Aorta (tissue), 5 donors: ENCODE data around the gene MYOZ1. TPM values are rescaled to one million over a fixed set of nuclear protein-coding genes. Genes with fewer than 3 reads are reported as not detected.
A peak's percentile ranks its signal among the peaks of the same experiment; 100 is the strongest.
"Not testable (repeated sequence)": the region's sequence is repeated elsewhere in the genome, so short reads cannot be mapped to it uniquely, and the experiment has no call there.

Experiments
- ATAC-seq: fragments of 200-7000 bp; cut with Tn5 transposase; one replicate; pipeline ENCODE4 v1.9.1; 2022; ENCODE audit warnings: moderate library complexity; ENCODE audit not compliant: low FRiP score
- DNase-seq, 2 donors: peaks; one replicate each; pipeline ENCODE4 v3.0.0-alpha.2; 2020
- H3K27ac ChIP-seq, 2 donors: one replicate each; pipeline ENCODE4 v1.5.1; 2013; ENCODE audit warnings: low read length in 2 of 2, mild to moderate bottlenecking in 2 of 2, moderate library complexity in 2 of 2, control low read depth in 1 of 2, inconsistent platforms in 1 of 2, low read depth in 1 of 2
- H3K27me3 ChIP-seq, 2 donors: one replicate each; pipeline ENCODE4 v1.6.1; 2013; ENCODE audit warnings: control low read depth in 1 of 2, low read length in 1 of 2, mild to moderate bottlenecking in 1 of 2, moderate library complexity in 1 of 2; ENCODE audit not compliant: insufficient read depth in 2 of 2, control insufficient read depth in 1 of 2
- H3K36me3 ChIP-seq, 2 donors: one replicate each; pipeline ENCODE4 v1.6.1; 2013; ENCODE audit warnings: control low read depth in 1 of 2, low read length in 1 of 2, mild to moderate bottlenecking in 1 of 2; ENCODE audit not compliant: insufficient read depth in 2 of 2, control insufficient read depth in 1 of 2
- H3K4me1 ChIP-seq, 2 donors: one replicate each; pipeline ENCODE4 v1.6.1; 2013; ENCODE audit warnings: low read length in 2 of 2, control low read depth in 1 of 2, mild to moderate bottlenecking in 1 of 2, moderate library complexity in 1 of 2; ENCODE audit not compliant: insufficient read depth in 2 of 2, control insufficient read depth in 1 of 2
- H3K4me3 ChIP-seq, 2 donors: one replicate each; pipeline ENCODE4 v1.5.1; 2013; ENCODE audit warnings: low read length in 2 of 2, control low read depth in 1 of 2, mild to moderate bottlenecking in 1 of 2
- H3K9me3 ChIP-seq: one replicate; pipeline ENCODE4 v1.6.1; 2013; ENCODE audit warnings: mild to moderate bottlenecking, low read length; ENCODE audit not compliant: control insufficient read depth
- WGBS, 2 donors: extraction: QIAGEN DNeasy Blood & Tissue Kit; methylation state at CpG; one replicate each; pipeline ENCODE4 v1.1.7; 2013; 5-methylcytosine and 5-hydroxymethylcytosine counted together
- intact Hi-C, 2 donors: fragments of 100-400 bp; cut with DNase I; formaldehyde crosslinking; loops; one replicate each; pipeline versions ENCODE4 v1.14.2 to v1.15.0; 2022
- long read RNA-seq, 2 donors: library from polyadenylated mRNA; unstranded; transcript quantifications; one replicate each; pipeline ENCODE4 v2.0.0, GENCODE V29; 2020 to 2021
- polyA plus RNA-seq, 2 donors: library from polyadenylated mRNA; stranded (reverse); fragments of 200-250 nt; gene quantifications; one replicate each; pipeline ENCODE4 v1.2.3, GENCODE V29; 2013
- total RNA-seq, 2 donors: library from RNA; stranded (reverse); fragmentation: NEBNext Ultra II Directional; extraction: Animal tissue kit (Norgen Biotek cat#: 25700); gene quantifications; one replicate each; pipeline ENCODE4 v1.2.1, GENCODE V29; 2021
- donor health status: healthy with polysubstance abuse.
- donor health status: Bipolar disorder and iron deficiency.
- donor health status: DM: no; HTN: no; CAD: no.
- donor health status: DM: no; HTN: no; CAD: no.
- donor health status: DM: yes; HTN: yes; CAD: no.

The MYOZ1 gene, protein sequence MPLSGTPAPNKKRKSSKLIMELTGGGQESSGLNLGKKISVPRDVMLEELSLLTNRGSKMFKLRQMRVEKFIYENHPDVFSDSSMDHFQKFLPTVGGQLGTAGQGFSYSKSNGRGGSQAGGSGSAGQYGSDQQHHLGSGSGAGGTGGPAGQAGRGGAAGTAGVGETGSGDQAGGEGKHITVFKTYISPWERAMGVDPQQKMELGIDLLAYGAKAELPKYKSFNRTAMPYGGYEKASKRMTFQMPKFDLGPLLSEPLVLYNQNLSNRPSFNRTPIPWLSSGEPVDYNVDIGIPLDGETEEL
- total RNA-seq, result 10 to 100 TPM in 1 of 2 donors, 1 to 10 TPM in 1; 3.2 to 13.1 TPM
- polyA plus RNA-seq, result 1 to 10 TPM; 6.6 to 6.9 TPM
- long read RNA-seq, donor 1, transcript MYOZ1-201 (6 exons, 1,541 nt), result major isoform, 53 of 61 reads
- long read RNA-seq, donor 1, partial matches to known transcripts, result 1 of 61 reads
- long read RNA-seq, donor 1, other reads (novel, unspliced or antisense), result 7 of 61 reads
- long read RNA-seq, donor 2, partial matches to known transcripts, result 0 of 1 reads
- long read RNA-seq, donor 2, other reads (novel, unspliced or antisense), result 0 of 1 reads

DNA sequence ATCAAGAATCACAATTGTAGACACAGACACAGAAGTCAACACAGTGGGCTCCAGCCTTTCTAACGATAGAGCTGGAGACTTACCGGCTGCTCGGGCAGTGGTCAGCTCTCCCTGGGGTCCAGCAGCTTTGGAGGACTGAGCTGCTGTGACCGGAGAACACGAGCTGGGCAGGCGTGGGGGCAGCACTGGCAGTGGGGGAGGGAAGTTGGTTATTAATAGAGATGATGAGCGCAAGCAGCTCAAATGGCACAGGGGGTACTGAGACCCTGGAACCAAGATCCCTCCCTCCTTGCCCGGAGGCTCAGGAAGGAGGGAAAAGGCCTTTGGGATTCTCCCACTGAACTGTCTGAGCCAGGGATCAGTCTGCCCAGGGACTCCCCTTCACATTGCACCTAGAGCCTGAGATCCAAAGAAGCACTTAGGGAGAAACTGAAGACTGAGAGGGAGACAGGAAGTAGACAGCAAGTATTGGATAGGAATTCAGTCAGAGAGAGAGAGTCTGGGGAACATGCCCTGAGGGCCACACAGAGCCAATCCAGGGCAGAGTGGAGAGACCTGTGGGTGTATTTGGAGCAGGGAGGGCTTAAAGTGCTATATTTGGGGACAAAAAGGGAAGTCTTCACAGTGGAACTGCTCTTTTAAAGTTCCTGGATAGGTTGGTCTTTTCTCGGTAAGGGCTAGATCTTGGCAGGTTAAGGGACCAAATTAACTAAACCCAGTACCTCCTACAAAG lies at the start of gene MYOZ1:
MYOZ1 (minus strand) TSS at position 147 of the 733 bp plus-strand sequence. CDS start 1,457 bp downstream, outside the sequence.
- H3K27ac ChIP-seq, result peak within 1 kb of the TSS; percentile 20 to 87
- no peak within 1 kb of the TSS for H3K4me3 ChIP-seq
- H3K36me3 ChIP-seq, result no peaks in the 10 kb centered on the region
- WGBS, 2 donors, result 19 to 24% methylated on average over 9 of the region's 9 CpGs
- no peaks in the 10 kb centered on the region for H3K9me3 ChIP-seq
- ATAC-seq (peak; percentile 60), DNase-seq (peak in 1 of 2 donors; percentile 46)
- intact Hi-C loops, result loop anchor here (5.0 kb wide), 1 partner anchor 64 kb away; no protein-coding TSS in a partner anchor
- no peaks in the 10 kb centered on the region for H3K4me1 ChIP-seq
- no peaks in the 10 kb centered on the region for H3K27me3 ChIP-seq

DNA sequence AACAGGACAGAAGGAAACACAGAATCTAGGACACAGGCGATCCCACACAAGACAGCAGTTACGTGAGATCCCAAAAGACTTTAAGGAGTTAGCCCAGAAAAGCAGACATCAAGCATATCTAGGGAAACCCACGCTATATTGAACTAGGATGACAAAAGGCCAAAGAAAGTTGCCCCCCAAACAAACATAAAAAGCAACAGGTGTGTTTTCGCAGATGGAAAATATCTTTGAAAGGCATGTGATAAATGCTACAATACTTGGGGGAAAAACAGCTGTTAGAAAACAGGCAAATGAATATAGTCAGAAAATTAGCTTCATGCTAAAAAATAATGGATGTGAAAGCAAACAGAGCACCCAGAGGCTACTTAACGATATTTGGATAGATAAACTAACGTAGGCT lies 49.5 kb upstream of the MYOZ1 start:
- intact Hi-C loops, H3K4me3 ChIP-seq, DNase-seq, H3K4me1 ChIP-seq, H3K27me3 ChIP-seq, H3K27ac ChIP-seq, H3K9me3 ChIP-seq, ATAC-seq, H3K36me3 ChIP-seq: not testable (repeated sequence)
- WGBS, 2 donors, result 94 to 97% methylated on average over 6 of the region's 6 CpGs

DNA sequence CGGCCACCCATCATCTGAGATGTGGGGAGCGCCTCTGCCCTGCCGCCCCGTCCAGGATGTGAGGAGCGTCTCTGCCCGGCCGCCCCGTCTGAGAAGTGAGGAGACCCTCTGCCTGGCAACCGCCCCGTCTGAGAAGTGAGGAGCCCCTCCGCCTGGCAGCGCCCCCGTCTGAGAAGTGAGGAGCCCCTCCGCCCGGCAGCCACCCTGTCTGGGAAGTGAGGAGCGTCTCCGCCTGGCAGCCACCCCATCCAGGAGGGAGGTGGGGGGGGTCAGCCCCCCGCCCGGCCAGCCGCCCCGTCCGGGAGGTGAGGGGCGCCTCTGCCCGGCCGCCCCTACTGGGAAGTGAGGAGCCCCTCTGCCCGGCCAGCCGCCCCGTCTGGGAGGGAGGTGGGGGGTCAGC lies 48.3 kb upstream of the MYOZ1 start:
- H3K27ac ChIP-seq, H3K36me3 ChIP-seq, DNase-seq, H3K27me3 ChIP-seq, H3K4me3 ChIP-seq, H3K4me1 ChIP-seq, ATAC-seq, intact Hi-C loops, H3K9me3 ChIP-seq: not testable (repeated sequence)
- 90 to 98% methylated on average over 7 to 28 of the region's 28 CpGs for whole genome bisulfite sequencing, 2 donors

DNA sequence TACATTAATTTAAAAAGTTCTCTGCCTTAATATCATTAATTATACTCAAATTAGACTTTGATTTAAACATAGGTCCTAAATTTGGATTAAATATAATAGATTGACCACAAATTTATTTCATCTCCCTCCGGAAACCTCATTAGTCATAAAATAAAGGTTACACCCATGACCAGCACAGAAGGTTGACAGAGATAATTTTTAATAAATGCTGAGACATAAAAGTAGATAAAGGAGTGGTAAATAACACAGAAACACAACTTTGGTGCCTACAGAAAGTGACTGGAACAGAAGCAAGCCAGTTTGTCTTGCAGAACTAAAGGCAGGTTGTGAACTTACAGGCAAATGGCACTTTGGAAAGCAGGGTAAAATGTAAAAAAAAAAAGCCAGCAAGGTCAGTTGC lies 46.4 kb upstream of the MYOZ1 start:
- H3K9me3 ChIP-seq, H3K27ac ChIP-seq, H3K4me1 ChIP-seq, H3K36me3 ChIP-seq, intact Hi-C loops, H3K4me3 ChIP-seq, DNase-seq, ATAC-seq, H3K27me3 ChIP-seq: not testable (repeated sequence)
- 92 to 95% methylated on average over 1 of the region's 1 CpG for WGBS, 2 donors

DNA sequence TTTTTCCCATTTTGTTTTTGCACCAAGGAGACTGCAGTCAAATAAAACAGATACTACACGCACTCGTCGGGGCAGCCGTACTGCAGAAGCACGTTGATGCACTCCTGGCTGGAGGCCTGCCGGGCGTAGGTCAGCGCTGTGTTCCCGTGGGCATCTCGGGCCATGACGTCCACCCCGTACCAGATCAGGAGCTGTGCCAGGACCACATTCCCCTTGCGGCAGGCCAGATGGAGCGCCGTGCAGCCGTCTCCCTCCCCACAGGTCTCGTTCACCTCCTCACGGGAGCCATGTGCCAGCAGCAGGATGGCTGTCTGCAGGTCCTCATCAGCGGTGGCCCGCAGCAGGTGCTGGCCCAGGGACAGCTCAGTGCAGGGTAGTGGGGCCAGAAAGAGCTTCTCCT lies 33.3 kb upstream of the MYOZ1 start:
- DNase-seq, ATAC-seq, H3K27ac ChIP-seq, intact Hi-C loops, H3K4me1 ChIP-seq, H3K36me3 ChIP-seq, H3K9me3 ChIP-seq, H3K4me3 ChIP-seq, H3K27me3 ChIP-seq: not testable (repeated sequence)
- 95 to 96% methylated on average over 12 to 15 of the region's 20 CpGs for WGBS, 2 donors

DNA sequence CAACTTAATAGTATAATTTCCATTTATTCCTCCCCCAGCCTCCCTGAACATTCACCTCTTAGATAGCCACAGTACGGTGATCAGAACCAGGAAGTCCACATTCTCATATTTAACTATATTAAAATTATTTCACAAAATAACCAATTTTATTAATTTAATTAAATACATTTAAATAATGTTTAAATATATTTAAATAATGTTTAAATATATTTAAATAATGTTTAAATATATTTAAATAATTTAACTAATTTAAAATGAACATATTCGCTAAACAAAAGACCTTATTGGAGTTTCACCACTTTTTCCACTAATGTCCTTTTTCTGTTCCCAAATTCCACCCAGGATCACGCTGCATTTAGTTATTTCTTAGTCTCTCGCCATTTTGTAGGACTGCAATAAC lies 27.1 kb upstream of the MYOZ1 start:
- H3K4me1 ChIP-seq, H3K4me3 ChIP-seq, H3K27me3 ChIP-seq, H3K27ac ChIP-seq, ATAC-seq, H3K36me3 ChIP-seq, H3K9me3 ChIP-seq, intact Hi-C loops, DNase-seq: not testable (repeated sequence)
- WGBS, 2 donors, result 81 to 90% methylated on average over 2 to 3 of the region's 4 CpGs

DNA sequence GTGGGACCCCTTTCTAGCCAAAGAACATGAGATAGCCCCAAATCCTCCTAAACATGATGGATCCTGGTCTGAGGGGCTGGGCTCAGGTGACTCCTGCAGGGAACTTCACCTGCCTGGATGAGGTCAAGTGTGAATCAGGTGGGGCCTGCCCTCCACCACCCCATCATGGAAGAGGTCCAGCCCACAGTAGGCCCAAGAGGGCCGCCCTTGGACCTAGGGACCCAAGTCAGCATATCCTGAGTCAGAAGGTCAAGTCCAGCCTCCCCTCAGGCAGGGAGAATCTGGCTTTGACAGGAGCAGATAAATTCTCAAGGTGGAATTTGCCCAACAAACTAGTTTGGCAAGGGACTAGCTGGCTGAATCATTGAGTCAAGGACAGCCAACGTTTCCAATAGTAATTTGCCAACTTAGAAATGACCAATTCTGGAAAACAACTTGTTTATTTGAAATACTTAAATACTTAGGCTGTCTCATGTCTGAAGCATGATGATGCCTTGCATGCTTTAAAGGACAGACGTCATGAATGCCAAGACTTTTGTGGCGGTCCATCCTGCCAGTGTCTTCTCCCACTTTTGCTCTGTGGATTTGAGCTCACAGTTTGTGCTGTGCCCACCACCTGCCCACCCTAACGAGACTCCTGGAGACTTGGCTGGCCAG lies 25.0 kb upstream of the MYOZ1 start:
- H3K27ac ChIP-seq, H3K36me3 ChIP-seq, H3K4me1 ChIP-seq, H3K9me3 ChIP-seq, intact Hi-C loops, H3K4me3 ChIP-seq, H3K27me3 ChIP-seq, ATAC-seq, DNase-seq: not testable (repeated sequence)
- WGBS, 2 donors, result 37 to 42% methylated on average over 4 of the region's 5 CpGs

DNA sequence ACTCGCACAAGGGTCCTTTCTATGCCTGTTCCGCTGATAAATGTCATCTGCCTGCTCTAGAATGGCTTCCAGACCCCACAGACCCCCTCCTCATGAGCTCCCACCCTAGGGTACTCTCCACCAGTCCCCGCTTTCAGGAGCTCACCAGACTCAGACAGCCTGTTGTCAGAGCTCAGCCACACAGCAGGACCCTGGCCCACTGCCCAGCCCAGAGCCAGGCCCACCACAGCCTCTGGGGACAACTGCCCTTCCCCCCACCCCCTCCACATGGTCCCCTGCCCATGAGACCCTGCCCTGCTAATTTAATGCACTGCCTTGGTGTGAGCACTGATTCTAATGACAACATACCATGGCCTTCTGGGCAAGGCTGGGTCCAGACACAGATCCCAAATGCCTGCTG lies 24.3 kb upstream of the MYOZ1 start:
- ATAC-seq, H3K27ac ChIP-seq, H3K9me3 ChIP-seq, DNase-seq, H3K4me3 ChIP-seq, H3K36me3 ChIP-seq, H3K4me1 ChIP-seq, intact Hi-C loops, H3K27me3 ChIP-seq: not testable (repeated sequence)
- WGBS, 2 donors, result 94 to 99% methylated on average over 2 to 3 of the region's 3 CpGs
